ENCODE measurements around the gene IRF5. TPM values are rescaled to one million over a fixed set of nuclear protein-coding genes. Genes with fewer than 3 reads are reported as not detected.

Gene IRF5
- total RNA-seq = 76.5 TPM

- DNase-seq (ENCODE audit: low read depth in 2 of 3, low spot score in 2 of 3) = peak in 2 of 3 donors; percentile 35 to 41
These were observed at the start of gene IRF5 for GRCh38 chr7:128937647-128938543. TSS of gene IRF5 (plus strand) at chr7:128937927. CDS start at chr7:128942082, 4,155 bp downstream.

GRCh38 chr7:128888039-128888755, 49.5 kb upstream of the IRF5 start:
- no peak for DNase-seq (ENCODE audit: low read depth in 2 of 3, low spot score in 2 of 3)

DNA sequence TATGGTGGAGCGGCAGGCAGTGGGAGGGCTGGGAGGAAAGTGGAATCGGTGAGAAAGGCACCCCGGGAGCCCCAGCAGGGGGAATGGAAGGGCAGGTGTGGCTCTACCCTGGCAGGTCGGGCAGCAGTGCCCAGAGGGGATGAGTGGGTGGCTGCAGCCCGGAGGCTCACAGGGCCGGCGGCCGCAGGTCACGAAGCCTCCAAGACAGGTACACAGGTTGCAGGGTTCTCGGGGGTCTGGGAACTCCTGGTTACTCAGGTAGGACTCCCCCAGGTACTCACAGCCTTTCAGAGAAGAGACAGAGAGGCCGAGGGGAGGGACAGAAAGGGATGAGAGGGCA, 49.0 kb upstream of the IRF5 start:
- DNase-seq (ENCODE audit: low read depth in 2 of 3, low spot score in 2 of 3) = no peak

DNA sequence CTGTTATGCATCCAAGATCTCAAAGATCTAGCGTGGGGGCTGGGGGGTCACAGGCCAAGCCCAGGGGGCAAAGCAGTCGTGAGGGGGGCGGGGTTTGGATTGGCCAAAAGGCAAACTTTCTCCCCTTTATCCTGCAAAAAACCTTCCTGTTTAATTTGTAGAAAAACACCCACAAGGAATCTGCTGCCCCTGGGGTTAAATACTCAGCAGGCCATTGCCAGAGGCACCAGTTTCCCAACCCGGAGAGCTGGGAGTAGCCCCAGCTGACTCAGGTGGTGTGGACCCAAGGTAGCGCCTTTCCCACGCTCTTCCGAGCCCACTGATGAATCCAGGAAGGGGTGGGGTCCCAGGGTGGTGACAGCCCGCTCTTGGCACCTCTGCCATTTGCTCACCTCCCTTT, 48.6 kb upstream of the IRF5 start:
- DNase-seq (ENCODE audit: low read depth in 2 of 3, low spot score in 2 of 3) = no peak

DNA sequence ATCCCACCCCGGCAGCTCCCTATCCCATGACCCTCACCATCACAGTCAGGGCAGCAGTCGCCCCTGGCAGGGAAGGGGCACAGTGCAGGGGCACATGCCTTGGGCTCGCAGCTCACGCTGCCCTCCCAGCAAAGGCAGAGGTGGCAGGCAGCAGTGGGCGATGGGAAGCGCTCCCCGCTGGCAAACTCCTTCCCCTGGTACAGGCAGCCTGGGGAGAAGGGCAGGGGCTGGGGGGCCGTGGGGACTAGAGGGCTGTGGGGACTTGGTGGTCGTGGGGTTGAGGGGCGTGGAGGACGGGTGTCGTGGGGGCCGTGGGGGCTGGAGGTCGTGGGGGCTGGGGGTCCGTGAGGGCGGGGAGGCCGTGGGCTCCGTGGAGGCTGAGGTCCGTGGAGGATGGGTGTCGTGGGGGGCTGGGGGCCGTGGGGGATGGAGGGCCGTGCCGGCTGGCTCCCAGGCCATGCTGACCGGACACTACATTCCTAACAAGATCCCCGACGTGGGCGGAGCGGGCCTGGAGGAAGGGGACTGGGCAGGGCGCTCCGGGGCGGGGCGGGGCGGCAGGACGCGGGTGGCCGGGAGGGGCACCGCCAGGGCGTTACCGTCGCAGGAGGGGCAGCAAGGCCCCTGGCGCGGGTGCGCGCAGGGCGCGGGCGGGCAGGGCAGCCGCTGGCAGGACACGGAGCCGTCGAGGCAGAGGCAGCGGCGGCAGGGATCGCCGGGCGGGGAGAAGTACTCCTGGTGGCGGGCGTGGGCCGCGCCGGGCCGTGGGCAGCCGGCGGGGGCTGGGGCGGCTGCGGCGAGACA, 47.2 kb upstream of the IRF5 start:
- DNase-seq (ENCODE audit: low read depth in 2 of 3, low spot score in 2 of 3) = no peak

DNA sequence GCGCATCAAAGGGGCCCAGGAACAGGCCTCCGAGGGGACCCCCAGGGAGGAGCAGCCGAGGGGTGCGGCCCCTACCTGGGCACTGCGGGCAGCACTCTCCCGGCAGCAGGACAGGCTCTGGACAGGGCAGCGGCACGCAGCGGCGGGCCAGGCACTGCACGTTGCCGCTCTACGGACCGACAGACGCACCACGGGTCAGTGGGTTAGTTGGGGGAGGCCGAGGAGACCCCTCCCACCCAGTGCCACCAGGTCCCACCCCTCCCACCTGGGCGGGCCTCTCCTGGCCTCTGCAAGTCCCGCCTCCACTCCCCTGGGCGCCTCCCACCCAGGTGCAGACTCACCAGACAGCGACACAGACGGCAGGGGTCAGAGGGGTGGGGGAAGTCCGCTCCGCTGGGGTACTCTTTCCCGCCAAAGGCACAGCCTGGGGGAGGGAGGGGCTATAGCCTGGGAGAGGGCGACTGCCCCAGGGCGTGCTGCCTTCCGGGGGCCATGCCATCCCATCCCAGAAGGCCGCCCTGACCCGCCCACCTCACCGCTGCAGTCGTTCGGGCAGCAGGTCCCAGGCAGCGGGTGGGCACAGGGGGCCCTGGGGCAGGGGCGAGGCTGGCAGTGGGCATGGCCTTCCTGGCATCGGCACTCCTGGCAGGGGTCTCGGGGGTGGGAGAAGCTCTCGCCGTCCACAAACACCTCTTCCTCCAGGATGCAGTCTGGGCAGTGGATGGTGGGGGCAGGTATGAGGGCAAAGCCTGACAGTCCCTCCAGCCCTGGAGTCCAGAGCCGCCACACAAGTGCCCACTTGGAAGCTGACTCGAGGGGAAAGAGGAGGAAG, 46.4 kb upstream of the IRF5 start:
- peak in 1 of 3 donors; percentile 22 for DNase-seq (ENCODE audit: low read depth in 2 of 3, low spot score in 2 of 3)

GRCh38 chr7:128891942-128892269, 45.8 kb upstream of the IRF5 start:
- no peak for DNase-seq (ENCODE audit: low read depth in 2 of 3, low spot score in 2 of 3)

- no peak for DNase-seq (ENCODE audit: low read depth in 2 of 3, low spot score in 2 of 3)
These were observed 45.0 kb upstream of the IRF5 start for GRCh38 chr7:128892521-128893250.

- no peak for DNase-seq (ENCODE audit: low read depth in 2 of 3, low spot score in 2 of 3)
These were observed 44.3 kb upstream of the IRF5 start for GRCh38 chr7:128893251-128894100.

- DNase-seq (ENCODE audit: low read depth in 2 of 3, low spot score in 2 of 3) = no peak
These were observed 43.7 kb upstream of the IRF5 start for GRCh38 chr7:128894101-128894440.

DNA sequence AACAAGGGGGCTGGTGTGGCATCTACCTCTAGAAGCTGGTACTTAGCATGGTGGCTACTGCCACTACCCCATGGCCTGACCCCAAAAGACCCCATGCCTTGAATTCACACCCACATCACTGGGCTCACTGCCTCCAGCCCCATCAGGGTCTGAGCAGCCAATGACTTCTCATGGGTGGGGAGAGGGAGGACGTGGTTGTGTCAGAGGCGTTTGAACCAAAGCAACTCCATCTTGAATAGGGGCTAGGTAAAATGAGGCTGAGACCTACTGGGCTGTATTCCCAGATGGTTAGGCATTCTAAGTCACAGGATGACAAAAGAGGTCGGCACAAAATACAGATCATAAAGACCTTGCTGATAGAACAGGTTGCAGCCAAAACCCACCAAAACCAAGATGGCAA, 42.4 kb upstream of the IRF5 start:
- DNase-seq (ENCODE audit: low read depth in 2 of 3, low spot score in 2 of 3) = no peak

GRCh38 chr7:128899392-128899791, 38.3 kb upstream of the IRF5 start:
- DNase-seq (ENCODE audit: low read depth in 2 of 3, low spot score in 2 of 3) = no peak

GRCh38 chr7:128900237-128900636, 37.5 kb upstream of the IRF5 start:
- no peak for DNase-seq (ENCODE audit: low read depth in 2 of 3, low spot score in 2 of 3)

DNA sequence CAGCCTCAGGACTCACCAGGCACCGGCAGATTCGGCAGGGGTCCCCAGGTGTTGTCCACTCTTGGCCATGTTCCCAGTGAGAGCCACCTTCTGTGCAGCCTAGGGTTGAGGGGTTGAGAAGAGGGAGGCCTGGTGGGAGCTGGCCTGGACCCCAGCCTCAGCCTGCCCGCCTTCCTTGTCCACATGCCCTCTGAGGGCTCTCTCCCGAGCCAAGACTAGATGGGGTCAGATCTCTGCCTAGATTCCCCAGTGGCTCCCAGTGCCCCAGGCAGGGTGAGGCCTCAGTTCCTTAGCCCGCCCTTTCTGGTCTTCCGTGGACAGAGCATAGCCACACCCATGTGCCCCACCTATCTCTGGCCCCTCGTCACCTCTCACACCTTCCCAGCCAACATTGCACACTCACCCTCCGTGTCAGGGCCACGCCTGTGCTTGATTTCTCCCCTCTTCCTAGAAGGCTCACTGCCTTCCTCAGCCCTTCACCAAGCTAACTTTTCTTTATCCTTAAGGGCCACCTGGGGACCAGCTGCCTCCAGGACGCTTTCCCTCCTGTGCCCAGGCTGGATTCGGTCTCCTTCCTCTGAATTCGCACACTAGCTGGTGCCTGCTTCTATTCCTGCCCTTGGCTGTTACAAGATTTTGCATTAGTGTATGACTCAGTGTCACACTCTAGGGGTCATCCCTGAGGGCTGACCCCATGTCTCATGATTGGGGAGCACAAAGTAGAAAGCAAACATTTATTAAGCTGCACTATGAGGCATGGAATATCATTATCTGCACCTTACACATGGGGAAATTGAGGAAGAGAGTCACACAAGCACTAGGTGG, 34.8 kb upstream of the IRF5 start:
- no peak for DNase-seq (ENCODE audit: low read depth in 2 of 3, low spot score in 2 of 3)

- DNase-seq (ENCODE audit: low read depth in 2 of 3, low spot score in 2 of 3) = no peak
These were observed 33.9 kb upstream of the IRF5 start for GRCh38 chr7:128903621-128904361.

DNA sequence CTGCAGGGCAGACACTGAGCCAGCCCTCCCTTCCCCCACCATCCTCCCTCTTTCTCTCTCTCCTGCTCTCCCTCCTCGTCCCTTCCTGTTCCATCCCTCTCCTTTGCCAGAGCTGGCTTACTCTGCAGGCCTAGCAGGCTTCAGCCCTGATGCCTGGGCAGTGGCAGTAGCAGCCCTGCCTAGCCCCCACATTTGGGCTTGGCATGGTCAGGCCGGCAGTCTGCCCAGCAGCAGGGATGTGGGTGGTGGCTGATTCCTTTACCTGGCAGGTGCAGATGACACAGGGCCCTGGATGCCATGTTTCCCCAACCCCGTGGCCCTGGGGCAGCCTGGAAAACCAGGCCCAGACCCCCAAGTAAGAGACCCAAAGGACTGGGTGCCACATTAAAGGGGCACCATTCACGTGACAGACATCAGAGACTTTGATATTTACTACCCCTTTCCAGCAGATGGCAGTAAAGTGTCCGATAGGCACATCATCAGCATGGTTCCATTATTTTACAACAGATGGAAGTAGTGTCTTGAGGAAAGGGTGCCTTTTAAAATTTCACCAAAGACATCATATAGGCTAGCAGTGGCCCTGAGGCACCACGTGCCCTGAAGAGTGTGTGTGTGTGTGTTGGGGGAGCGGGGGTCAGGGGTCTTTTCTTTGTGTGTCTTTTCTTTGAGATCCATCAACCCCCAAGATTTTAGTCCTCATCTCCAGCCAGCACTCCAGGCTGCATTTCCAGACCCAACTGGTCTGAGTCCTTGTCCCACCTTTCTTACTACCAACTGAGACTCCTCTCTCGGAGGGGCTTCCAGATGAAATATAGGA, 33.1 kb upstream of the IRF5 start:
- peak in 2 of 3 donors; percentile 67 to 88 for DNase-seq (ENCODE audit: low read depth in 2 of 3, low spot score in 2 of 3)
